Measurements from ENCODE around the gene FOSB. TPM values are rescaled to one million over a fixed set of nuclear protein-coding genes. Genes with fewer than 3 reads are reported as not detected.

FOSB gene
- total RNA-seq, 4 donors from 2014 or later = 306 to 713 (median 395) TPM

DNA sequence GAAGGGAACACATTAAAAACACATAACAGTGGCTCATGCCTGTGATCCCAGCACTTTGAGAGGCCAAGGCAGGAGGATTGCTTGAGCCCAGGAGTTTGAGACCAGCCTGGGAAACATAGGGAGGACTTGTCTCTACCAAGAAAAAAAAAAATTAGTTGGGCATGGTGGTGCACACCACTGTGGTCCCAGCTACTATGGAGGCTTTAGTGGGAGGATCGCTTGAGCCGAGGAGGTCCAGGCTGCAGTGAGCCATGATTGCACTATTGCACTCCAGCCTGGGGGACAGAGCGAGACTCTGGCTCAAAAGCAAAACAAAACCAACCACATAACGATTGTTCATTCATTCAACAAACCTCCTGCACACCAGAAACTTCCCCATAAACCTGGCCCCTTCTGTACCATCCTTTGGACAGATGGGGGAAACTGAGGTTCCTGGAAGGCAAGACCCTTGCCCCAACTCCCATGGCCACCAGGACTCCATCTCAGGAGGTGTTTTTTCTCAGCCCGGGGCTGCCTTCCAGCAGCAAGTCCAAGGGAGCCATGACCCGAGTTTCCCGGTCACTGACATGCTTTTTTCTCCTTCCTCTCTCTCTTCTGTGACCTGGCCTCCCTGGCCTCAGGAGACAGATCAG lies 4.3 kb downstream of the FOSB start:
- no peak for ATAC-seq (ENCODE audit: low FRiP score)
- TF ChIP-seq, protein P1, sequence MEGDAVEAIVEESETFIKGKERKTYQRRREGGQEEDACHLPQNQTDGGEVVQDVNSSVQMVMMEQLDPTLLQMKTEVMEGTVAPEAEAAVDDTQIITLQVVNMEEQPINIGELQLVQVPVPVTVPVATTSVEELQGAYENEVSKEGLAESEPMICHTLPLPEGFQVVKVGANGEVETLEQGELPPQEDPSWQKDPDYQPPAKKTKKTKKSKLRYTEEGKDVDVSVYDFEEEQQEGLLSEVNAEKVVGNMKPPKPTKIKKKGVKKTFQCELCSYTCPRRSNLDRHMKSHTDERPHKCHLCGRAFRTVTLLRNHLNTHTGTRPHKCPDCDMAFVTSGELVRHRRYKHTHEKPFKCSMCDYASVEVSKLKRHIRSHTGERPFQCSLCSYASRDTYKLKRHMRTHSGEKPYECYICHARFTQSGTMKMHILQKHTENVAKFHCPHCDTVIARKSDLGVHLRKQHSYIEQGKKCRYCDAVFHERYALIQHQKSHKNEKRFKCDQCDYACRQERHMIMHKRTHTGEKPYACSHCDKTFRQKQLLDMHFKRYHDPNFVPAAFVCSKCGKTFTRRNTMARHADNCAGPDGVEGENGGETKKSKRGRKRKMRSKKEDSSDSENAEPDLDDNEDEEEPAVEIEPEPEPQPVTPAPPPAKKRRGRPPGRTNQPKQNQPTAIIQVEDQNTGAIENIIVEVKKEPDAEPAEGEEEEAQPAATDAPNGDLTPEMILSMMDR (IDR thresholded peaks at IDR 0.05) = no peak
- no peak for DNase-seq (ENCODE audit: low spot score)

DNA sequence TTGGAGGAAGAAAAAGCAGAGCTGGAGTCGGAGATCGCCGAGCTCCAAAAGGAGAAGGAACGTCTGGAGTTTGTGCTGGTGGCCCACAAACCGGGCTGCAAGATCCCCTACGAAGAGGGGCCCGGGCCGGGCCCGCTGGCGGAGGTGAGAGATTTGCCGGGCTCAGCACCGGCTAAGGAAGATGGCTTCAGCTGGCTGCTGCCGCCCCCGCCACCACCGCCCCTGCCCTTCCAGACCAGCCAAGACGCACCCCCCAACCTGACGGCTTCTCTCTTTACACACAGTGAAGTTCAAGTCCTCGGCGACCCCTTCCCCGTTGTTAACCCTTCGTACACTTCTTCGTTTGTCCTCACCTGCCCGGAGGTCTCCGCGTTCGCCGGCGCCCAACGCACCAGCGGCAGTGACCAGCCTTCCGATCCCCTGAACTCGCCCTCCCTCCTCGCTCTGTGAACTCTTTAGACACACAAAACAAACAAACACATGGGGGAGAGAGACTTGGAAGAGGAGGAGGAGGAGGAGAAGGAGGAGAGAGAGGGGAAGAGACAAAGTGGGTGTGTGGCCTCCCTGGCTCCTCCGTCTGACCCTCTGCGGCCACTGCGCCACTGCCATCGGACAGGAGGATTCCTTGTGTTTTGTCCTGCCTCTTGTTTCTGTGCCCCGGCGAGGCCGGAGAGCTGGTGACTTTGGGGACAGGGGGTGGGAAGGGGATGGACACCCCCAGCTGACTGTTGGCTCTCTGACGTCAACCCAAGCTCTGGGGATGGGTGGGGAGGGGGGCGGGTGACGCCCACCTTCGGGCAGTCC lies 5.0 kb downstream of the FOSB start:
- TF ChIP-seq, protein P1 (IDR thresholded peaks at IDR 0.05) = no peak
- ATAC-seq (ENCODE audit: low FRiP score) (no peak), DNase-seq (ENCODE audit: low spot score) (no peak)

DNA sequence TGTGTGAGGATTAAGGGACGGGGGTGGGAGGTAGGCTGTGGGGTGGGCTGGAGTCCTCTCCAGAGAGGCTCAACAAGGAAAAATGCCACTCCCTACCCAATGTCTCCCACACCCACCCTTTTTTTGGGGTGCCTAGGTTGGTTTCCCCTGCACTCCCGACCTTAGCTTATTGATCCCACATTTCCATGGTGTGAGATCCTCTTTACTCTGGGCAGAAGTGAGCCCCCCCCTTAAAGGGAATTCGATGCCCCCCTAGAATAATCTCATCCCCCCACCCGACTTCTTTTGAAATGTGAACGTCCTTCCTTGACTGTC lies 5.5 kb downstream of the FOSB start:
- DNase-seq (ENCODE audit: low spot score) (no peak), ATAC-seq (ENCODE audit: low FRiP score) (no peak)
- TF ChIP-seq, protein P1 (IDR thresholded peaks at IDR 0.05) = no peak

DNA sequence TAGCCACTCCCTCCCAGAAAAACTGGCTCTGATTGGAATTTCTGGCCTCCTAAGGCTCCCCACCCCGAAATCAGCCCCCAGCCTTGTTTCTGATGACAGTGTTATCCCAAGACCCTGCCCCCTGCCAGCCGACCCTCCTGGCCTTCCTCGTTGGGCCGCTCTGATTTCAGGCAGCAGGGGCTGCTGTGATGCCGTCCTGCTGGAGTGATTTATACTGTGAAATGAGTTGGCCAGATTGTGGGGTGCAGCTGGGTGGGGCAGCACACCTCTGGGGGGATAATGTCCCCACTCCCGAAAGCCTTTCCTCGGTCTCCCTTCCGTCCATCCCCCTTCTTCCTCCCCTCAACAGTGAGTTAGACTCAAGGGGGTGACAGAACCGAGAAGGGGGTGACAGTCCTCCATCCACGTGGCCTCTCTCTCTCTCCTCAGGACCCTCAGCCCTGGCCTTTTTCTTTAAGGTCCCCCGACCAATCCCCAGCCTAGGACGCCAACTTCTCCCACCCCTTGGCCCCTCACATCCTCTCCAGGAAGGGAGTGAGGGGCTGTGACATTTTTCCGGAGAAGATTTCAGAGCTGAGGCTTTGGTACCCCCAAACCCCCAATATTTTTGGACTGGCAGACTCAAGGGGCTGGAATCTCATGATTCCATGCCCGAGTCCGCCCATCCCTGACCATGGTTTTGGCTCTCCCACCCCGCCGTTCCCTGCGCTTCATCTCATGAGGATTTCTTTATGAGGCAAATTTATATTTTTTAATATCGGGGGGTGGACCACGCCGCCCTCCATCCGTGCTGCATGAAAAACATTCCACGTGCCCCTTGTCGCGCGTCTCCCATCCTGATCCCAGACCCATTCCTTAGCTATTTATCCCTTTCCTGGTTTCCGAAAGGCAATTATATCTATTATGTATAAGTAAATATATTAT lies 6.1 kb downstream of the FOSB start:
- no peak for DNase-seq (ENCODE audit: low spot score)

DNA sequence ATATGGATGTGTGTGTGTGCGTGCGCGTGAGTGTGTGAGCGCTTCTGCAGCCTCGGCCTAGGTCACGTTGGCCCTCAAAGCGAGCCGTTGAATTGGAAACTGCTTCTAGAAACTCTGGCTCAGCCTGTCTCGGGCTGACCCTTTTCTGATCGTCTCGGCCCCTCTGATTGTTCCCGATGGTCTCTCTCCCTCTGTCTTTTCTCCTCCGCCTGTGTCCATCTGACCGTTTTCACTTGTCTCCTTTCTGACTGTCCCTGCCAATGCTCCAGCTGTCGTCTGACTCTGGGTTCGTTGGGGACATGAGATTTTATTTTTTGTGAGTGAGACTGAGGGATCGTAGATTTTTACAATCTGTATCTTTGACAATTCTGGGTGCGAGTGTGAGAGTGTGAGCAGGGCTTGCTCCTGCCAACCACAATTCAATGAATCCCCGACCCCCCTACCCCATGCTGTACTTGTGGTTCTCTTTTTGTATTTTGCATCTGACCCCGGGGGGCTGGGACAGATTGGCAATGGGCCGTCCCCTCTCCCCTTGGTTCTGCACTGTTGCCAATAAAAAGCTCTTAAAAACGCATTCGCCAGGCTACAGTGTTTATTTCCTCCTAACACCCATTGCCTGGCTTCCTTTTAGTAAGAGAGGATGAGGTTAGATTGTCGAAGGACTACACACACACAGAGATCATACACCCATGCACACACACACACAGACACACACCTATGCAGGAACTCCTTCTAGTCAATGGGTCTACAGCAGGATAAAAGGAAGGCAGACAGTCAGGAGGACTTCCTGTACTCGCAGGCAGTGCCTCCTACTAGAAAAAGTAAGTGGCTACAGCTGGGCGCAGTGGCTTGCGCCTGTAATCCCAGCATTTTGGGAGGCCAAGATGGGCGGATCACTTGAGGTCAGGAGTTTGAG lies 7.1 kb downstream of the FOSB start:
- ATAC-seq (ENCODE audit: low FRiP score) (peak; percentile 3), DNase-seq (ENCODE audit: low spot score) (no peak)
- TF ChIP-seq, protein P1 (IDR thresholded peaks at IDR 0.05) = no peak

More for the DNA sequence above, 6.1 kb downstream of the FOSB start:
- ATAC-seq (ENCODE audit: low FRiP score) = peak; percentile 2
- TF ChIP-seq, protein P1 (IDR thresholded peaks at IDR 0.05) = no peak

Data from omental fat pad (tissue), 4 donors.